Measurements from ENCODE around the gene PITX3. TPM values are rescaled to one million over a fixed set of nuclear protein-coding genes. Genes with fewer than 3 reads are reported as not detected.

PITX3 gene
- total RNA-seq, 1 donor from 2014 or later, result not detected

GRCh38 chr10:102281102-102281487, 39.8 kb upstream of the PITX3 start:
- H3K9me3 Mint-ChIP-seq (ENCODE audit: unreplicated experiment), result no peaks in the 10 kb centered on the region
- peaks cover 55% of the 10 kb centered on the region for H3K4me1 Mint-ChIP-seq (ENCODE audit: unreplicated experiment)
- DNase-seq (ENCODE audit: low spot score), result no peak
- peak overlapping the region; percentile 96 for H3K27ac Mint-ChIP-seq (ENCODE audit: unreplicated experiment)
- peak overlapping the region; percentile 68 for H3K4me3 Mint-ChIP-seq (ENCODE audit: unreplicated experiment)
- TF ChIP-seq CTCF (IDR thresholded peaks at IDR 0.05; ENCODE audit: unreplicated experiment), result no peak
- H3K27me3 Mint-ChIP-seq (ENCODE audit: unreplicated experiment), result peaks cover 1% of the 10 kb centered on the region
- no peaks in the 10 kb centered on the region for H3K36me3 Mint-ChIP-seq (ENCODE audit: low read depth, unreplicated experiment)

DNA sequence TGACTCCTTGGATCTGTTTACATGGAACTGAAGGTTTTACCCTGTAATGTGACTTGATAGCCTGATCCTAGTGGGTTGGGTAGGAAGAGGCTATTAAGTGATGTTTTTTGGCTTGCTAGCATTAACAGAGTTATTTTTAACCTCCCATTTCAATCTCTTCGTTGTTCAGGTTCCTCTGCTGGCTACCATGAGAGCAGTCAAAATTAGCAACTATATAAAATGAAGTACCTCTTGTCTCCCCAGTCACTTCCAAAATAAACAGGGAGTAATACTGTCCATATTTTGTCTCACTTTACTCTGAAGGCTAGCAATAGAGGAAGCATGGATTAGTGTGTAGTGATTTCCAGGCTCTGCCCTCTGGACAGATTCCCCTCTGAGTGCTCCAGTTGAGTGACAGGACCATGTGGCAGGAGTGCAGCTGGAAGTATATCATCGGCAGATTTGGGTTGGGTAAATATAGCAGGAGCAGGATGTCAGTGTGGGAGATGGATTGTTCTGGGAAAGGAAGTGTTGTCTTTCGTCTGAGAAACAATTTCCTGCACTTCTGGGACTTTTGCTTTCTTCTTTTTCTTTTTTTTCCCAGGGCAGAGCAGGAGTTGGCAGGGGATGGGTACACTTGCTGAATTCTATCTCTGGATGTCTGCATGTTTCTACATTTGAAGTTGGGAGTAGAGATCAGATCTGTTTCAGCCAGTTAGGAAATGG, 39.2 kb upstream of the PITX3 start:
- no peaks in the 10 kb centered on the region for H3K9me3 Mint-ChIP-seq (ENCODE audit: unreplicated experiment)
- peak overlapping the region; percentile 96 for H3K27ac Mint-ChIP-seq (ENCODE audit: unreplicated experiment)
- H3K4me1 Mint-ChIP-seq (ENCODE audit: unreplicated experiment), result peaks cover 55% of the 10 kb centered on the region
- H3K4me3 Mint-ChIP-seq (ENCODE audit: unreplicated experiment), result peak overlapping the region; percentile 68
- H3K27me3 Mint-ChIP-seq (ENCODE audit: unreplicated experiment), result peaks cover 1% of the 10 kb centered on the region
- TF ChIP-seq CTCF (IDR thresholded peaks at IDR 0.05; ENCODE audit: unreplicated experiment), result no peak
- no peaks in the 10 kb centered on the region for H3K36me3 Mint-ChIP-seq (ENCODE audit: low read depth, unreplicated experiment)
- peak; percentile 31 for DNase-seq (ENCODE audit: low spot score)

DNA sequence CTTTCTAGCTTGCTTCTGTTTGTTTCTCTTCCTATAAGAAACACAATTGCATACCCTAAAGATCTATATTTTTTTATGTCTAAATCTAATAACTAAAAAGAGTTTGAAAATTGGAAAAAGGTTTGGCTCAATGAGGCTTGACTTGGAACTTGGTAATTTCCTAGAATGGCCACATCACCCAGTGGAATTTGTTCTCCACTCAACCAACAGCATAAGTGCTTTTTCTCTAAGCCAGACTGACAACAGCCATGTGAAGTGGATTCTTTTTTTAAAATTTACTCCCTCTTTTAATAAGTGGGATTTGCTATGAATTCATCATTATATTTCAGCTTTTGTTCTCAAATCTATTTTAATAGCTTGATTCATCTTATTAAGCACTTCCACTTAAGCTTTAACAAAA, 37.8 kb upstream of the PITX3 start:
- no peak for TF ChIP-seq CTCF (IDR thresholded peaks at IDR 0.05; ENCODE audit: unreplicated experiment)
- Mint-ChIP-seq H3K9me3 (ENCODE audit: unreplicated experiment) (no peaks in the 10 kb centered on the region), H3K36me3 (ENCODE audit: low read depth, unreplicated experiment) (no peaks in the 10 kb centered on the region), H3K4me1 (ENCODE audit: unreplicated experiment) (peaks cover 45% of the 10 kb centered on the region), H3K27me3 (ENCODE audit: unreplicated experiment) (peaks cover 1% of the 10 kb centered on the region), H3K27ac (ENCODE audit: unreplicated experiment) (no peak overlapping the region), H3K4me3 (ENCODE audit: unreplicated experiment) (no peak overlapping the region)
- DNase-seq (ENCODE audit: low spot score), result no peak

DNA sequence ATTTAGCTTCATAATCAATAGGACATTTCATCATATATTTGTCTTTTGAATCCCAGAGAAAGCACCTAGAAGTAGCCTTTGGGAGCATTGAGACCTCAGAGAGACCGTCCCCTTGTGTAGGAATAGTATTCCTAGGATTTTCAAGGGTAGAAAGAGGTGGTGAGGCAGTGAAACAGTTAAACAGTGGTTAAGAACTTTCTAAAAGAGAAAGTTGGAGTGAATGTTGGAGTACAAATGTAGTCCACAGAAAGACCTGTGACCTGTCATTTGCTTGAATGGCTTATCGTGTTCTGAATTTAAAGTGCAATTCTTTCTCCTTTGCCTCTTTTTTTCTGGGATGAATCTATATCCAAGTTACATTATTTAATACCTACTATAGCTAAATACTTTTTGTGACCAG, 34.0 kb upstream of the PITX3 start:
- DNase-seq (ENCODE audit: low spot score), result no peak
- no peaks in the 10 kb centered on the region for H3K9me3 Mint-ChIP-seq (ENCODE audit: unreplicated experiment)
- TF ChIP-seq CTCF (IDR thresholded peaks at IDR 0.05; ENCODE audit: unreplicated experiment), result no peak
- peaks cover 16% of the 10 kb centered on the region for H3K4me1 Mint-ChIP-seq (ENCODE audit: unreplicated experiment)
- H3K36me3 Mint-ChIP-seq (ENCODE audit: low read depth, unreplicated experiment), result no peaks in the 10 kb centered on the region
- peaks cover 4% of the 10 kb centered on the region for H3K27me3 Mint-ChIP-seq (ENCODE audit: unreplicated experiment)
- H3K4me3 Mint-ChIP-seq (ENCODE audit: unreplicated experiment), result no peak overlapping the region
- no peak overlapping the region for H3K27ac Mint-ChIP-seq (ENCODE audit: unreplicated experiment)

- no peak for DNase-seq (ENCODE audit: low spot score)
- Mint-ChIP-seq H3K36me3 (ENCODE audit: low read depth, unreplicated experiment) (no peaks in the 10 kb centered on the region), H3K27ac (ENCODE audit: unreplicated experiment) (no peak overlapping the region), H3K27me3 (ENCODE audit: unreplicated experiment) (peaks cover 2% of the 10 kb centered on the region), H3K4me3 (ENCODE audit: unreplicated experiment) (no peak overlapping the region), H3K9me3 (ENCODE audit: unreplicated experiment) (no peaks in the 10 kb centered on the region), H3K4me1 (ENCODE audit: unreplicated experiment) (peaks cover 8% of the 10 kb centered on the region)
- no peak for TF ChIP-seq CTCF (IDR thresholded peaks at IDR 0.05; ENCODE audit: unreplicated experiment)
These were observed 32.8 kb upstream of the PITX3 start for GRCh38 chr10:102274062-102274461.

Data from endothelial cell (in vitro differentiated cells).